HL-60/S4 treated with retinoic acid at 250 ng/mL for 4 days and 3 days (cell line): ENCODE measurements around the gene ZNF467.

Experiments
- in situ Hi-C: fragments of 300-500 bp; cut with MboI; formaldehyde crosslinking; loops from 2 replicates; pipeline ENCODE4 v1.7.0; 2022; ENCODE audit warnings: low sequenced_read_pairs

ZNF467 gene

DNA sequence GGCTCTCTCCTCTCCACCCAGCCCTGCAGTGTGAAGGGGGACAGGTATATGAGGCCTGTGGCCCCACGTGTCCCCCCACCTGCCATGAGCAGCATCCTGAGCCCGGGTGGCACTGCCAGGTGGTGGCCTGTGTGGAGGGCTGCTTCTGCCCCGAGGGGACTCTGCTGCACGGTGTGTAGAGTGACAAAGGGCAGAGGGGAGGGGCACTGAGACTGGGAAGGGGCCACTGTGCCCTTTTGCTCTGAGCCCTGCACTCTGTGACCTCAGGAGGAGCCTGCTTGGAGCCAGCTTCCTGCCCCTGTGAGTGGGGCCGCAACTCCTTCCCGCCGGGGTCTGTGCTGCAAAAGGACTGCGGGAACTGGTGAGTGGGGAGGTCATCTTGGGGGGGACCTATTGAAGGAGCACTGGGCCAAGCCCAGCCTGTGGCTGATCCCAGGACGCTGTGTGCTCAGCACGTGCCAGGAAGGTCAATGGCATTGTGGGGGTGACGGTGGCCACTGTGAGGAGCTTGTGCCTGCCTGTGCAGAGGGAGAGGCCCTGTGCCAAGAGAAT is 15.0 kb upstream of the ZNF467 start:
- in situ Hi-C loops = no loop called here

- in situ Hi-C loops = no loop called here
Measured at GRCh38 chr7:149787428-149788299, 14.3 kb upstream of the ZNF467 start.

DNA sequence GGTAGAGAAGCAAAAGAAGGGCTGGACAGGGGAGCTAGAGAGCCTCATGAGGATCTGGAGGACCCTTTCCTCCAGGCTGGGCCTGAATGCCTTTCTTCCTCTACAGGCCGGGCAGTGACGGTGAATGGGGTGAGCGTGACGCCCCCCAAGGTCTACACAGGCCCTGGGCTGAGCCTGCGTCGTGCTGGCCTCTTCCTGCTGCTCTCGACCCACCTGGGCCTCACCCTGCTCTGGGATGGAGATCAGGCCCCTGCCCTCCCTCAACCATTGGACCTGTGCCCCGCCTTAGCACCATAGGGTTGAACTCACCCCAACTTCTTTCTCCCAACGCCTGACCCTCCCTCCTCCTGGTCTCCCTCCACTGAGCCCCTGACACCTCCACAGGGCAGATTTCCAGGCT is 12.6 kb upstream of the ZNF467 start:
- in situ Hi-C loops = no loop called here

DNA sequence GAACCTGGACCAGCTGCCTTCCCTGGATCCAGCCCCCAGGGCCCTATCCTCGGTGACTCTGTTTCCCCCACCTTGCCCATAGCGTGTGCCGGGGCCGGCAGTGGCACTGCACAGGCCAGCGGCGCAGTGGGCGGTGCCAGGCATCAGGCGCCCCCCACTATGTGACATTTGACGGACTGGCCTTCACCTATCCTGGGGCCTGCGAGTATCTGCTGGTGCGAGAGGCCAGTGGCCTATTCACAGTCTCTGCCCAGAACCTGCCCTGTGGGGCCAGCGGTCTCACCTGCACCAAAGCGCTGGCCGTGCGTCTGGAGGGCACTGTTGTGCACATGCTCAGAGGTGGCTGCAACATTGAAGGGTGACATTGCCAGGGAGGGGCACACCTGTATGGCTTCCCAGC is 12.0 kb upstream of the ZNF467 start:
- in situ Hi-C loops = no loop called here

DNA sequence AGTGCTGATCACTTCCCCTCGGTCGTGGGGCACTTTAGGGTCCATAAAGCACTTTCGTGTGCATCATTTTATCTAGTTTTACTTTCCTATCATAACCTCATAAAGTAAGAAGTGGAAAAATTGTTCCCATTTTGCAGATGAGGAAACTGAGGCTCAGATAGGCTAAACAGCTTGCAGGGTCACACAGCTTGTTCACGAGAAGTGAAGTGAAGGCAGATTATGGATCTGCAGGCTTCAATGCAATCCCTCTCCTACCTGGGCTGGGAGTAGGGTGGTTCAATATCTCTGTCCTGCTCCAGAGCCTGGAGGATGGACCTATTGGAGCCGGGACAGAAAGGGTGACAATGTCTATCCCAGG is 10.8 kb upstream of the ZNF467 start:
- in situ Hi-C loops = no loop called here

GRCh38 chr7:149783386-149784250 is 10.2 kb upstream of the ZNF467 start:
- in situ Hi-C loops = no loop called here

DNA sequence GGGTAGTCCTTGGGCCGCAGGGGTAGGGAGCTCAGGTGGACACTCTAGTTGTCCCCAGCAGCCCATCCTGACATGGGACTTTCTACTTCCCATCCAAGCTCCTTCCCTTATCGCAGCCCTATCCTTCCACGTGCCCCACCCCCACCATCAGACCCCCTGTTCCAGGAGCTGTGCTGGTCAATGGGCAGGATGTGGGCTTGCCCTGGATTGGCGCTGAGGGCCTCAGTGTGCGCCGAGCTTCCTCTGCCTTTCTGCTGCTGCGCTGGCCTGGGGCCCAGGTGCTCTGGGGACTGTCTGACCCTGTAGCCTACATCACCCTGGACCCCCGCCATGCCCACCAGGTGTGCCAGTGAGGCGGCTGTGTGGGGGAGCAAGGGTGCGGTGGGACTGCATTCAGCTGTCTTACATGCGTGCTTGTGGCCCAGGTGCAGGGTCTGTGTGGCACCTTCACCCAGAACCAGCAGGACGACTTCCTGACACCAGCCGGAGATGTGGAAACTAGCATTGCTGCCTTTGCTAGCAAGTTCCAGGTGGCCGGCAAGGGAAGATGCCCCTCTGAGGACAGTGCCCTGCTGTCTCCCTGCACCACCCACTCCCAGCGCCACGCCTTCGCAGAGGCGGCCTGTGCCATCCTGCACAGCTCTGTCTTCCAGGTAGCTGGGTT is 9.4 kb upstream of the ZNF467 start:
- in situ Hi-C loops = no loop called here

GRCh38 chr7:149781921-149782320 is 8.5 kb upstream of the ZNF467 start:
- in situ Hi-C loops = no loop called here

- in situ Hi-C loops = no loop called here
Measured at GRCh38 chr7:149780636-149781419, 7.4 kb upstream of the ZNF467 start.

GRCh38 chr7:149780056-149780455 is 6.7 kb upstream of the ZNF467 start:
- in situ Hi-C loops = no loop called here

DNA sequence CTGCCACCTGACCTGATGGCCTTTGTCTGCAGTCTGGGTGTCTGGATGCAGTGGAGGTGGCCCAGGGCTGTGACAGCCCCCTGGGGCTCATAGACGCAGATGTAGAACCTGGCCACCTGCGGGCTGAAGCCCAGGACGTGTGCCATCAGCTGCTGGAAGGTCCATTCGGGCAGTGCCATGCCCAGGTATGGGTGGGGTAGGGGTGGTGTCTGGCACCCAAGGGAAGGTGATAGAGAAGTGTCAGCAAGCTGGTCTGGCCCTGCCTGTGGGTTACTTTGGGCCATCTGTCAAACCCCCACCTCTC is 6.1 kb upstream of the ZNF467 start:
- in situ Hi-C loops = no loop called here

- in situ Hi-C loops = no loop called here
Measured at GRCh38 chr7:149778696-149779501, 5.5 kb upstream of the ZNF467 start.

- in situ Hi-C loops = no loop called here
Measured at GRCh38 chr7:149778327-149778637, 4.9 kb upstream of the ZNF467 start.

DNA sequence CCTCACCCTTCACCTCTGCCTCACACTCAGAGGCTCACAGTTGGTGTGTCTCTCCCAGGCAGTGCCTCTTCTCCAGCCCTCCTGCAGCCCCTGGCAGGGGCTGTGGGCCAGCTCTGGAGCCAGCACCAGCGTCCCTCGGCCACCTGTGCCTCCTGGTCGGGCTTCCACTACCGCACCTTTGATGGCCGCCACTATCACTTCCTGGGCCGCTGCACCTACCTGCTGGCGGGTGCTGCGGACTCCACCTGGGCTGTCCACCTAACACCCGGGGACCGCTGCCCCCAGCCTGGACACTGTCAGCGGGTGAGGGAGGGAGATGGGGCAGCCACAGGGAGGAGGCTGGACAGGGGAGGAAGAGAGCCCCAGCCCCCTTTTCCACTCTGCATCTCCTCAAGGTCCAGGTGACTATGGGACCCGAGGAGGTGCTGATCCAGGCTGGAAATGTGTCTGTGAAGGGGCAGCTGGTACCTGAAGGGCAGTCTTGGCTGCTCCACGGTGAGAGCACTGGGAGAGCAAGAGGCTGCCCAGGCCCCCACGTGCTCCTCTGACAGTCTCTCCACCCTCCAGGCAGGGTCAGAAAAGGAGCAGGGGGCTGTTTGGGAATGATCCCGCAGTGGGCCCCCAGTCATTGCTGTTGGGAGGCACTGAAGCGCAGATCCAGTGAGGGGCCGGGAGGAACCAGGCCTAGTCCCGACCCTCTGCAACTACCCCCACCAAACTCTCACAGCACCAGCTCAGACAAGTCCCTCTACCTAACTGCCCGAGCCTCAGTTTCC is 4.4 kb upstream of the ZNF467 start:
- in situ Hi-C loops = no loop called here

DNA sequence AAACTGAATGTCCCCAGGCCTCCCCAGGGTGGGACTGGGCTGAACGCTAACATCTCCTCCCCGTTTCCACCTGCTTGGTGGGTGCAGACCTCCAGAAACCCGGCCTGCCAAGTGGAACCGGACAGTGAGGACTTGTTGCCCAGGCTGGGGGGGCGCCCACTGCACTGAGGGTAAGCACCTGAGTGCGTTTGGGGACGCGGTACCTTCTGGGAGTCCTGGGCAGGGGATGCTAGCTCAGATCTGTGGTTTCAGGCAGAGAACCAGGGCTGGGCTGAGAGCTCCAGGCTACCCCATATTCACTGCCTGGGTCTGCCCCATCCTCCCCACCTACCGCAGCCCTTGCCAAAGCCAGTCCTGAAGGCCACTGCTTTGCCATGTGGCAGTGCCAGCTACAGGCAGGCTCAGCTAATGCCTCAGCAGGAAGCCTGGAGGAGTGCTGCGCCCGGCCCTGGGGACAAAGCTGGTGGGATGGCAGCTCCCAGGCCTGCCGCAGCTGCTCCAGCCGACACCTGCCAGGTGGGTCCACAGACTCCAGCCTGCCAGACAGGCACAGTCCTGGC is 3.5 kb upstream of the ZNF467 start:
- in situ Hi-C loops = no loop called here

GRCh38 chr7:149776289-149776688 is 2.9 kb upstream of the ZNF467 start:
- in situ Hi-C loops = no loop called here

DNA sequence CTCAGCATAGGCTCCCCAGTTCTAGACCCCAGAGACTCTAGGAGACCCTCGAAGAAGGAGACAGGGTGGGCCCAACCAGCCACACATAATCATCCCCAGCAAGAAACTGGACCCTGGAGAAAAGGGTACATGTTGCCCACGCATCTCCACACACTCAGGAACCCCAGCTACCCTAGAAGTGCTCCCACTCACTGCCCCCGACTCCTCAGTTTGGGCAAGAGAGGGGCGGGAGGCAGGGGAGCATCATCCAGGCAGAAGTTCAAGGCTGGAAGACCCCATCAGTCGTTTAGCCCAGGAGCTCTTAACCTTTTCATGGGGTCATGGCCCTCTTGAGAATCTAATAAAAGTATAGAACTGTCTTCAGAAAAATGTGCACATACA is 1.8 kb upstream of the ZNF467 start:
- in situ Hi-C loops = no loop called here

DNA sequence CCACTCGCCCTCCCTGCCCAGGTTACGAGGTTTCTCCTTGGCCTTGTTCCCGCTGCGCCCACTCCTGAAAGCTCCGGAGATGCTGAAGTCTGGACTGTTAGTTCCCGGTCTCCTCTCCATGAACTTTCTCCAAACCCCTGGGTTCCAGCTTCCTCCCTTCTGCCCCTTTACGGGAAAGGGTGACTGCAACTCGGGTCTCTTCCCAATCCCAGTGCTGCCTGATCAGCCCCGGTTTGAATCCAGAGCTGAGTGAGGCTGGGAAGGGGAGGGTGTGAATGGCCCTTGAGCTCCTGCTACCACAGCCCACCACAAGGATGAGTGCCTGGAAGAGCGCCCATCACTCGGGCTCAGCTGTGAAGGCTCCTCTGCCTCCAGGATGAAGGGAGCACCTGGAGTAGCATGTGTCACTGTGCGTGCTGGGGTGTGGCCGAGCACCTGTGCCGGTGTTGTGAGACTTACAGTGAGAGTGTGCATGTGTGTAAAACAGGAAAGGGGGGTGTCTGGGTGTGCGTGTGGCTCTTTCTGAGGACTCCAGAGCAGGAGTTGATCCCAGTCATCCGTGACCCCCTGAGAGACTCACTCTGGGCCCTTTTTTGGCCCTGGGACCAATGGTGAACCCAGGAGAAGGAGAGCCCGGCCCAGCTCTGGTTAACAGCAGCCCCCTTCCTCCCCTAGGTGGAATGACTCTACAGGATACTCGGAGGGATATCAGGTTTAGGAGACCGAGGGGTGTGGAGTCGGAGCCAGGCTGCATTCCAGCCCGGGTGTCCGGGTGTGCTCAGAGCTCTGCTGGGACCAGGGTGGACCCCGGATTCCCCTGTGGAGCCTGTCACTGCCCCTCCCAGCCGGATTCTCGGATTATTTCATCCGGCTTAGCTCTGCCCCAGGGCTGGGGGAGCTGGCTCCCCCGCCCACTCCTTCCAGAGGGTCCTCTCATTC is 1.1 kb upstream of the ZNF467 start:
- in situ Hi-C loops = no loop called here
